Hematopoietic multipotent progenitor cell (in vitro differentiated cells): Measurements from ENCODE around the gene MAGI3. TPM values are rescaled to one million over a fixed set of nuclear protein-coding genes. Genes with fewer than 3 reads are reported as not detected.
"Not testable (repeated sequence)": the region's sequence is repeated elsewhere in the genome, so short reads cannot be mapped to it uniquely, and the experiment has no call there.

Source experiments
- DNase-seq, 3 donors: peaks; one replicate each; pipeline ENCODE4 v3.0.0-alpha.2; 2011 to 2015; ENCODE audit warnings: low read depth in 2 of 3, low spot score in 2 of 3
- total RNA-seq: library from RNA; depleted of rRNA; stranded (reverse); fragments of >200 nt; gene quantifications from one replicate; pipeline ENCODE4 v1.2.3, GENCODE V29; 2012

The MAGI3 gene
- total RNA-seq, 1 donor: 1.6 TPM

GRCh38 chr1:113396102-113396501 is 5.8 kb downstream of the MAGI3 start:
- DNase-seq: no peak

- no peak for DNase-seq
Observed at GRCh38 chr1:113396585-113396984, 6.3 kb downstream of the MAGI3 start.

DNA sequence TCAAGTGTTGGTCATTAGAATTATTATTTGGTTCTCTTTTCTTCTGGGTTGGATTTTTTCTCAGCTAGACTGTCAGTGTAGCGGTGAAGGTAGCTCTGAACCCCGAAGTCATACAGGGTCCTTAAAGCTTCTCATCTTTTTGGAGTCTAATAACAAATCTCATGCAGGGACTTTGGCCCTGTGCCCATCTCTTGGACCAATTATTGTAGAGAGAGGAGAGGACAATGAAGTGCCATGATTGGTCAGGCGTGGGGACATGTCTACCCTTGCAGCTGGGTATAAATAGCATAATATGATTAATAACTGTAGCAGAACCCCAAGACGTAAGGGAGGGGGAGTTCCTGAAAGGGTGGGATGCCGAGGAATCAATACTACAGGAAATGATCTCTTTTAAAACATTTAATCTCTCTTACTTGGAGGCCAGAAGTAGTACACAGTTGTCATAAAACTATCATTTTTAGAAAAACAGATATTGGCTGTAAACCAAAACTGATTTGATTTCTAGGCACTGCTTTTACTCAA is 8.8 kb downstream of the MAGI3 start:
- DNase-seq: no peak

DNA sequence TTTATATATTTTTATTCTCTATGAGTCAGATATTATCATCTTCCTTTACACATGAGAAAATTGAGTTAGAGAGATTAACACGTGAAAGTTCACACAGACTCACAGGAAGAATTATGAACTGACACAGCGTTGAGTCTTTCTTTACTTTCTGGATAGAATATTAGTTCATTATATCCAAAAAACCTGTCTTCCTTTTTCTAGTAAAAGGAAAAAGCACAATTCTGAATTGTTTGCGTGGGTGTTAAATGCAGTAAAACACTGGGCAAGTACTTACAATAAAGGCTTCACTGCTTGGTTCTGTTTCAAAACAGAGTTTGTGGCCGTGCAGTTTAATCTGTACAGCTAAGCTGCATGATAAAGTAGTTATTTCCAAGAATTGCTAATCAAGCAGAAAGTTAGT is 10.8 kb downstream of the MAGI3 start:
- DNase-seq: no peak

- no peak for DNase-seq
Observed at GRCh38 chr1:113401728-113402127, 11.4 kb downstream of the MAGI3 start.

DNA sequence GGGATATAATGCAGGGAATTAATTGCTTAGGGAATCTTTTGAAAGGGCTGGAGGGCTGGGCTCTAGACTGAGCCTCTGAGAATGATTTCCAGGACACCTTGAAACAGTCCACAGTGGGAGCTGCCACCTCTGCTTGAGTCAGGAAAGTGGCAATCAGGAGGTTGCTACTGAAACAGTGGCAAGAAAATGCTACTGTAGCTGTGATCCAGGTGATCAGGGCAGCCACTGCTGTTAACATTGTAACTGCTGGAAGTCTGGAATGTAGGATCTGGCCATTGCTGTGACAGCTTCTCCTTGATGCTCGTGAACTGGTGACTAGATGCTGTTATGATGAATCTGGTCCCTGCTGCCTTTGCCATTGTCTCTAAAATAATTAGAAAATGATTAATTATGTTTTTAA is 12.8 kb downstream of the MAGI3 start:
- no peak for DNase-seq

DNA sequence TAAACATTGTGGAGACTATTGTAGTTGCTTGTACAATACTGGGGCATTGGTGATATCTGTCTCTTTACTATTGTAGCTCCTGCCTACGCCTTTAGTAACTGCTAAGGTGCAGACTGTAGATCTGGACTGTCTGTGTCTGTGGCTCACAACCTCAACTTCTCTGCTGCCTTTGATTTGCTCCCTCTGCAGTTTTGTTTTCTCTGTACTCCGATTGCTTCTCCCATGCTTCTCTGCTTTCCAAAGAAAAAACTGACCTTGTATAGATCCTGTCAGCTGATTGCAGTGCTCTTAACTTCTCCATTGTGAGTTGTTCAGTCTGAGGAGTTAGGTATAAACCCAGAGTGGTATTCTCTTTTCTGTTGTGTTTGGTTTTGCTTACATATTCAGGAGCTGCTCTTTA is 15.3 kb downstream of the MAGI3 start:
- DNase-seq: no peak

GRCh38 chr1:113406149-113406548 is 15.8 kb downstream of the MAGI3 start:
- not testable (repeated sequence) for DNase-seq

- DNase-seq: no peak
Observed at GRCh38 chr1:113409363-113409762, 19.0 kb downstream of the MAGI3 start.

- DNase-seq: not testable (repeated sequence)
Observed at GRCh38 chr1:113412020-113412419, 21.7 kb downstream of the MAGI3 start.

DNA sequence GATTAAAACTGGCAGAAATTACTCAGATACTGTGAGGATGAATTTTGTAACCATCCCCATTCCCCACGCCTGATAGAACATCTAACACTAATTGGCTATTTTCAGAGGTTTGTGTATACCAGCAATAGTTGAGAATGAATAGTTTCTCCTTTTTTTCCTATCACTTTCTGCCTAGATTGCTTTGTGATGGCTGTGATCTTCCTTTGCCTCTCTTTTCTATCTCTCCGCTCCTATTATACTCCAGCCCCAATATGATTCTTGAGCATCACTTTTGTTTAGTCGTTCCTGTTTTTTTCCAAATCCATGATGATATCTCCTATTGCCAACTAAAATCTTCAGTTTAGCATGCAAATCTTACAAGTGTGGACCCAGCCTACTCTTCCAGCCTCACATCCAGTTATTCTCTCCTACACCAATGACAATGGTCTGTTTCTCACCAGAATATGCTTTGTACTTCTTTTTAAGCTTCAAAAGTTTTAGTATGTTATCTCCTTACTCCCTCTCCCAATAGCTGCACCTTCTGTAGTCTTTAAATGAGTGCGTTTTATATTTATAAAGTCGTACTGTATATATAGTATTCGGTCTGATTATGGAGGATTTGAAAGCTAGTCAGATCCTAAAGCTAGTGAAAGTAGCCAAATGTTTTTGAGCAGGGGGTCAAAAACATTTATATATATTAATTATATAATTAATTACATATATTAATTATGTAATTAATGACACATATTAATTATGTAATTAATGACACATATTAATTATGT is 25.2 kb downstream of the MAGI3 start:
- peak in 1 of 3 donors; percentile 25 for DNase-seq

DNA sequence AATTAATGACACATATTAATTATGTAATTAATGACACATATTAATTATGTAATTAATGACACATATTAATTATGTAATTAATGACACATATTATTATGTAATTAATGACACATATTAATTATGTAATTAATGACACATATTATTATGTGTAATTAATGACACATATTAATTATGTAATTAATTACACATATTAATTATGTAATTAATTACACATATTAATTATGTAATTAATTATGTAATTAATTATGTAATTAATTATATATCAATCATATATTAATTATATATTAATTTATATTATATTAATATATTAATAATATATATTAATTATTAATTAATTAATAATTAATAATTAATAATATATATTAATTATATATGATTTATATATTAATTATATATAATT is 25.8 kb downstream of the MAGI3 start:
- DNase-seq: not testable (repeated sequence)

- DNase-seq: no peak
Observed at GRCh38 chr1:113416496-113416895, 26.2 kb downstream of the MAGI3 start.

DNA sequence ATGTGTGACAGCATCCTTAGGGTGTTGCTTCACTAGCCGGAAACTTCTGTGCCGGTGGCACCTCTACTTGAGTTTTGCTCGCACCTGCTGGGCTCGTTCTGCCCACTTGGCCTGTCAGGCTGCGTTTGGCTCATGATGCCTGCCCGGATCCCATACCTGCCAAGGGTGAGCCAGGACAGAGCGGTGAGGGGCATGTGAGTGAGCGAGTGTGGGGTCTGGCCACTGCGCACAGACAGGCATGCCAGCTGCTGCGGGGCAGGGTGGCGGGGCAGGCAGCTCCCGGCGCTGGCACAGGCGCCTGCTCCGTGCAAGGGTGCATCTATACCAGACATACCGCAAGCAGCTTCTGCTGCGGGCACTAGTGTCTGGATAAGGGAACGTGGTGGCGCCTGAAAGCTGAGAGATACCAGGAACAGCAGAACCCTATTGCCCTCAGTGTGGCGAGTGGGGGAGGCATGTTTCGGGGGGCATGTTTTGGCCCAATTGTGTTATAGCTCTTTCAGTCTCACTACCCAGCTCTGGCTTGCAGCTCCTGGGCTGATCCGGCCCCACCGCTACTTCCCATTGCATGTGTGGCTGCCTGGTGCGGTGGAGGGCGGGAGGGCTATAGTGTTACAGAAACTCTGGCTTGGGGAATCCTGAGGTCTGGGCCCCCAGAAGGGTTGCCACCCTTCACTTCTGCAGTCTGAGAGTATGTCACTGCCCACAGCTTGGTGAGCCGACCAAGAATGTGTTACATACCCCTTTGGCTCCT is 32.2 kb downstream of the MAGI3 start:
- DNase-seq: no peak

DNA sequence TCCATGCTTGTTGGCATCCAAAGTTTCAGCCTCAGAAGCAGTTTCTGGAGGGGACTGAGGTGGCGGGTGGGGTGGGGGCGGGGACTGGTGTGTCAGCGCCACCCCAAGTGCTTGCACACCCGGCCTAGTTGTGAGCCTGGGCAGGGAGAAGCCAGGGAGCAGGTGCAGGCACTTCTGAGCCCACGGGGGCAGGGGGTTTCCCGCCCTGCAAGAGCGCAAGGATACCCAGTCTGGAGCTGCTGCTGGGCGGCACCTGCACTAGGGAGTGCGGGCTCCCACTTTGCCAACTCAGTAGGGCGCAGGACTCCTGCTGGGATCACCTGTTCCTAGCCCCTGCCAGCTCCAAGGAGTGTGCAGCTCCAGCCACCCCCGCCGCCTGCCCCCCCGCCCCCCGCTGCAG is 33.5 kb downstream of the MAGI3 start:
- DNase-seq: no peak

- no peak for DNase-seq
Observed at GRCh38 chr1:113429461-113430153, 39.3 kb downstream of the MAGI3 start.

GRCh38 chr1:113433184-113433583 is 42.9 kb downstream of the MAGI3 start:
- no peak for DNase-seq

GRCh38 chr1:113434081-113434873 is 44.0 kb downstream of the MAGI3 start:
- DNase-seq: no peak

- no peak for DNase-seq
Observed at GRCh38 chr1:113434874-113435175, 44.5 kb downstream of the MAGI3 start.

DNA sequence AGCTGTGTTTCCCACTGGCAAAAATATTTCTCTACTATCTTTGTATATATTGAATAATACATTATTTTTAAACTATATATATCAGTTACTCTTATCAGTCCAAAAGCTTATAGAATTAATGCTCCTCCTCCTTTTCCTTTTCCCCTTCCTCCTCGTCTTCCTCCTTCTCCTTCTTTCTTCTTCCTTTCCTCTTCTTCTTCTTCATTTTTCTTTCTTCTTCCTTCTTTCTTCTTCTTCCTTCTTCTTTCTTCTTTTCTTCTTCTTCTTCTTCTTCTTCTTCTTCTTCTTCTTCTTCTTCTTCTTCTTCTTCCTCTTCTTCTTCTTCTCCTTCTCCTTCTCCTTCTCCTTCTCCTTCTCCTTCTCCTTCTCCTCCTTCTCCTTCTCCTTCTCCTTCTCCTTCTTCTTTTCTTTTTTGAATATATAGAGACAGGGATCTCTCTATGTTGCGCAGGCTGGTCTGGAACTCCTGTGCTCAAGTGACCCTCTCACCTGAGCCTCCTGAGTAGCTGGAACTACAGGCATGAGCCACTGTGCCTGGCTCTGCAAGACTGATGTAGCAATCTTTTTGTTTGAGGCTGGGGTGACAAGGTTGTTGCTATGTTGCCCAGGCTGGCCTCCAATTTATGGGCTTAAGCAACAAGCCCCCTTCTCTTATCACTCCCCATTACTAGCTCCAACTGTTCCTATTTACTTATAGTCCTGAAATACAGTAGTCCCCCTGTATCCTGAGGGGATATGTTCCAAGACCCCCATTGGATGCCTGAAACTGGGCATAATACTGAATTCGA is 47.4 kb downstream of the MAGI3 start:
- no peak for DNase-seq
